ENCODE results near the gene IGF2BP2. TPM values are rescaled to one million over a fixed set of nuclear protein-coding genes. Genes with fewer than 3 reads are reported as not detected.

IGF2BP2 gene
- 73.0 and 81.0 TPM in 2 replicates for total RNA-seq

GRCh38 chr3:185825006-185825638 is at the start of gene IGF2BP2:
Gene IGF2BP2, minus strand, starts transcription at chr3:185825042. Its CDS starts 82 bp downstream, at chr3:185824960.

Small RNA genes within 50 kb of the gene (small RNA-seq; reads per million reads assigned to genes)
- gene AC133473.1, result not detected
- gene MIR548AQ, result not detected

Other genes with a start within 250 kb of the IGF2BP2 start
- 23.1 and 24.0 TPM in 2 replicates for gene SENP2, start 238.7 kb downstream of the IGF2BP2 start, total RNA-seq
- gene TRA2B, start 113.0 kb upstream of the IGF2BP2 start, total RNA-seq, result 129 and 159 TPM in 2 replicates